SK-N-SH treated with all-trans-retinoic acid at 6 μM for 48 hours (cell line): Measurements from ENCODE around the gene ACADL.

Experiments
- ATAC-seq: fragments of 200-7000 bp; cut with Tn5 transposase; 3 replicates; pipeline ENCODE4 v1.9.1; 2020; ENCODE audit warnings: mild to moderate bottlenecking, moderate library complexity
- ARNTL ChIP-seq: fragments of 450-650 bp; formaldehyde crosslinking; IDR thresholded peaks from 2 replicates; pipeline ENCODE4 v1.5.0; 2020; ENCODE audit warnings: low read depth, mild to moderate bottlenecking, moderate library complexity, borderline replicate concordance
- BACH2 ChIP-seq: fragments of 250-450 bp; sonication (Bioruptor Pico); IDR thresholded peaks from 2 replicates; pipeline ENCODE4 v1.9.0; 2021; ENCODE audit warnings: mild to moderate bottlenecking, borderline replicate concordance
- CREB5 ChIP-seq: fragments of 250-450 bp; sonication (Bioruptor Pico); IDR thresholded peaks from 2 replicates; pipeline ENCODE4 v1.5.1; 2020; ENCODE audit warnings: low read depth, mild to moderate bottlenecking, moderate library complexity
- CSDC2 ChIP-seq: fragments of 250-450 bp; sonication (Bioruptor Pico); IDR thresholded peaks from 2 replicates; pipeline ENCODE4 v1.5.0; 2020; ENCODE audit warnings: mild to moderate bottlenecking, moderate library complexity
- ESRRG ChIP-seq: fragments of 250-450 bp; sonication (Bioruptor Pico); IDR thresholded peaks from 2 replicates; pipeline ENCODE4 v1.6.1; 2021; ENCODE audit warnings: mild to moderate bottlenecking
- GLIS3 ChIP-seq: fragments of 250-450 bp; sonication (Bioruptor Pico); IDR thresholded peaks from 2 replicates; pipeline ENCODE4 v1.5.0; 2020; ENCODE audit warnings: mild to moderate bottlenecking, moderate library complexity
- ISL1 ChIP-seq: fragments of 250-450 bp; sonication (Bioruptor Pico); IDR thresholded peaks from 2 replicates; pipeline ENCODE4 v2.1.2; 2022; ENCODE audit warnings: mild to moderate bottlenecking, moderate library complexity
- PATZ1 ChIP-seq: fragments of 250-450 bp; sonication (Bioruptor Pico); IDR thresholded peaks from 2 replicates; pipeline ENCODE4 v1.8.0; 2020; ENCODE audit warnings: mild to moderate bottlenecking, moderate library complexity, borderline replicate concordance
- PPARA ChIP-seq: fragments of 250-450 bp; sonication (Bioruptor Pico); IDR thresholded peaks from 2 replicates; pipeline ENCODE4 v1.5.0; 2020; ENCODE audit warnings: mild to moderate bottlenecking, borderline replicate concordance
- RARB ChIP-seq: fragments of 250-450 bp; sonication (Bioruptor Pico); IDR thresholded peaks from 2 replicates; pipeline ENCODE4 v1.8.0; 2021; ENCODE audit warnings: mild to moderate bottlenecking, moderate library complexity
- SNAI2 ChIP-seq: fragments of 250-450 bp; sonication (Bioruptor Pico); IDR thresholded peaks from 2 replicates; pipeline ENCODE4 v1.5.0; 2020; ENCODE audit warnings: mild to moderate bottlenecking, moderate library complexity
- TCF4 ChIP-seq: fragments of 250-450 bp; sonication (Bioruptor Pico); IDR thresholded peaks from 2 replicates; pipeline ENCODE4 v1.8.0; 2021; ENCODE audit warnings: mild to moderate bottlenecking, moderate library complexity, borderline replicate concordance
- TOX ChIP-seq: fragments of 250-450 bp; sonication (Bioruptor Pico); IDR thresholded peaks from 2 replicates; pipeline ENCODE4 v1.8.0; 2021; ENCODE audit warnings: mild to moderate bottlenecking, moderate library complexity, borderline replicate concordance
- ZC3H10 ChIP-seq: fragments of 250-450 bp; sonication (Bioruptor Pico); IDR thresholded peaks from 2 replicates; pipeline ENCODE4 v1.5.1; 2021; ENCODE audit warnings: mild to moderate bottlenecking, moderate library complexity
- ZFP3 ChIP-seq: fragments of 250-450 bp; sonication (Bioruptor Pico); IDR thresholded peaks from 2 replicates; pipeline ENCODE4 v1.5.0; 2020; ENCODE audit warnings: mild to moderate bottlenecking, moderate library complexity
- ZFP30 ChIP-seq: fragments of 450-650 bp; formaldehyde crosslinking; IDR thresholded peaks from 2 replicates; pipeline ENCODE4 v1.5.0; 2022; ENCODE audit warnings: mild to moderate bottlenecking, moderate library complexity
- ZNF565 ChIP-seq: fragments of 450-650 bp; formaldehyde crosslinking; conservative IDR thresholded peaks from 2 replicates; pipeline ENCODE4 v1.5.0; 2020; ENCODE audit warnings: low read depth, mild to moderate bottlenecking, moderate library complexity
- ZNF70 ChIP-seq: fragments of 450-650 bp; formaldehyde crosslinking; IDR thresholded peaks from 2 replicates; pipeline ENCODE4 v1.5.0; 2020; ENCODE audit warnings: mild to moderate bottlenecking, moderate library complexity
- ZNF8 ChIP-seq: fragments of 450-650 bp; formaldehyde crosslinking; IDR thresholded peaks from 2 replicates; pipeline ENCODE4 v1.5.0; 2020; ENCODE audit warnings: mild to moderate bottlenecking, moderate library complexity
- TF ChIP-seq, protein P1 (sequence below): fragments of 250-450 bp; sonication (Bioruptor Pico); IDR thresholded peaks from 2 replicates; pipeline ENCODE4 v1.5.0; 2020; ENCODE audit warnings: mild to moderate bottlenecking, moderate library complexity
- TF ChIP-seq, protein P2 (sequence below): fragments of 250-450 bp; sonication (Bioruptor Pico); IDR thresholded peaks from 2 replicates; pipeline ENCODE4 v1.5.1; 2021; ENCODE audit warnings: mild to moderate bottlenecking, moderate library complexity

Gene ACADL

DNA sequence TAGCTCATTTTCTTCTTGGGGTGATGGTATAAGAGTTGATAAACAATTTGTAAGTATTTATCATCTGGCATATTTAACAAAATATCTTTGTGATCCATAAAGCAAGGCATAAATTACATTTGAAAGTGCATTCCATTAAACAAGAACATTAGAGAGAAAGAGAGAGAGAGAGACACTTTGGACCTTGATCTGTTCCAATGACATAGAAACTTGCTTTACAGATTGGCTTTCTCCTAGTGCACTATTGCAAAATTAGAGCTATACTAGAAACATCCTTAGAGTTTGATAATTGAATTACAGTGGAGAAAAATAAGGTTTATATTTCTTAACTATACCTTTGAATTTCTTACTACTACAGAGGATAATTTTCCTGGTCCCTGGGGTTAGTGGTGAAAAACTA is 5.7 kb upstream of the ACADL start:
- TF ChIP-seq TOX (CRISPR knock-in tag): no peak
- TF ChIP-seq PATZ1 (CRISPR knock-in tag): no peak
- TF ChIP-seq ESRRG (CRISPR knock-in tag): no peak
- no peak for TF ChIP-seq RARB (CRISPR knock-in tag)
- TF ChIP-seq ZNF8 (CRISPR knock-in tag): no peak
- no peak for TF ChIP-seq ZNF70 (CRISPR knock-in tag)
- TF ChIP-seq ZFP3 (CRISPR knock-in tag): no peak
- TF ChIP-seq, protein P1, sequence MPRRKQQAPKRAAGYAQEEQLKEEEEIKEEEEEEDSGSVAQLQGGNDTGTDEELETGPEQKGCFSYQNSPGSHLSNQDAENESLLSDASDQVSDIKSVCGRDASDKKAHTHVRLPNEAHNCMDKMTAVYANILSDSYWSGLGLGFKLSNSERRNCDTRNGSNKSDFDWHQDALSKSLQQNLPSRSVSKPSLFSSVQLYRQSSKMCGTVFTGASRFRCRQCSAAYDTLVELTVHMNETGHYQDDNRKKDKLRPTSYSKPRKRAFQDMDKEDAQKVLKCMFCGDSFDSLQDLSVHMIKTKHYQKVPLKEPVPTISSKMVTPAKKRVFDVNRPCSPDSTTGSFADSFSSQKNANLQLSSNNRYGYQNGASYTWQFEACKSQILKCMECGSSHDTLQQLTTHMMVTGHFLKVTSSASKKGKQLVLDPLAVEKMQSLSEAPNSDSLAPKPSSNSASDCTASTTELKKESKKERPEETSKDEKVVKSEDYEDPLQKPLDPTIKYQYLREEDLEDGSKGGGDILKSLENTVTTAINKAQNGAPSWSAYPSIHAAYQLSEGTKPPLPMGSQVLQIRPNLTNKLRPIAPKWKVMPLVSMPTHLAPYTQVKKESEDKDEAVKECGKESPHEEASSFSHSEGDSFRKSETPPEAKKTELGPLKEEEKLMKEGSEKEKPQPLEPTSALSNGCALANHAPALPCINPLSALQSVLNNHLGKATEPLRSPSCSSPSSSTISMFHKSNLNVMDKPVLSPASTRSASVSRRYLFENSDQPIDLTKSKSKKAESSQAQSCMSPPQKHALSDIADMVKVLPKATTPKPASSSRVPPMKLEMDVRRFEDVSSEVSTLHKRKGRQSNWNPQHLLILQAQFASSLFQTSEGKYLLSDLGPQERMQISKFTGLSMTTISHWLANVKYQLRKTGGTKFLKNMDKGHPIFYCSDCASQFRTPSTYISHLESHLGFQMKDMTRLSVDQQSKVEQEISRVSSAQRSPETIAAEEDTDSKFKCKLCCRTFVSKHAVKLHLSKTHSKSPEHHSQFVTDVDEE: no peak
- TF ChIP-seq PPARA (CRISPR knock-in tag): no peak
- no peak for TF ChIP-seq CSDC2
- TF ChIP-seq, protein P2, sequence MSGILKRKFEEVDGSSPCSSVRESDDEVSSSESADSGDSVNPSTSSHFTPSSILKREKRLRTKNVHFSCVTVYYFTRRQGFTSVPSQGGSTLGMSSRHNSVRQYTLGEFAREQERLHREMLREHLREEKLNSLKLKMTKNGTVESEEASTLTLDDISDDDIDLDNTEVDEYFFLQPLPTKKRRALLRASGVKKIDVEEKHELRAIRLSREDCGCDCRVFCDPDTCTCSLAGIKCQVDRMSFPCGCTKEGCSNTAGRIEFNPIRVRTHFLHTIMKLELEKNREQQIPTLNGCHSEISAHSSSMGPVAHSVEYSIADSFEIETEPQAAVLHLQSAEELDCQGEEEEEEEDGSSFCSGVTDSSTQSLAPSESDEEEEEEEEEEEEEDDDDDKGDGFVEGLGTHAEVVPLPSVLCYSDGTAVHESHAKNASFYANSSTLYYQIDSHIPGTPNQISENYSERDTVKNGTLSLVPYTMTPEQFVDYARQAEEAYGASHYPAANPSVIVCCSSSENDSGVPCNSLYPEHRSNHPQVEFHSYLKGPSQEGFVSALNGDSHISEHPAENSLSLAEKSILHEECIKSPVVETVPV (CRISPR knock-in tag): no peak
- TF ChIP-seq ZNF565 (CRISPR knock-in tag): no peak
- TF ChIP-seq ARNTL (CRISPR knock-in tag): no peak
- TF ChIP-seq TCF4 (CRISPR knock-in tag): no peak
- no peak for TF ChIP-seq ZFP30 (CRISPR knock-in tag)
- no peak for TF ChIP-seq ISL1
- no peak for TF ChIP-seq GLIS3
- TF ChIP-seq SNAI2 (CRISPR knock-in tag): no peak
- TF ChIP-seq BACH2 (CRISPR knock-in tag): no peak
- ATAC-seq: no peak

DNA sequence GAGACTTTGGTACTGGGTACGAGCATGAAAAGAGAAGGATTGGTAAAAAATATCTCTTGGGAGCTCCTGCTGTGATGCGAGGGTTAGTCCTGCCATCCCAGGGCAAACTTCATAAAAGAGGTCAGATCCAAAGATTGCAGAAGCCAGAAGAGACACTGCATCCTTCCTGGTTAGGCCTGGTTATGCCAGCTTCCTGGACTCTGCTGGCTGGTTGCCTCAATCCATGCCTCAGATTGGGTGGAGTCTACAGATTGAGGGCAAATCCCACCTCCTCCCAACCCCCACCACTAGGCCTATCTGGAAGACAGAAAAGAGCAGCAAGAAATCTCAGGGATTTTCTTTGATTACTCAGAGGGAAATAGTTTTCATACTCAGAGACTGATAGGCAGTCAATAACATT is 5.3 kb upstream of the ACADL start:
- no peak for TF ChIP-seq SNAI2 (CRISPR knock-in tag)
- no peak for TF ChIP-seq ISL1
- TF ChIP-seq ZFP3 (CRISPR knock-in tag): no peak
- TF ChIP-seq GLIS3: no peak
- no peak for TF ChIP-seq BACH2 (CRISPR knock-in tag)
- no peak for TF ChIP-seq CREB5
- TF ChIP-seq ZNF70 (CRISPR knock-in tag): no peak
- TF ChIP-seq ARNTL (CRISPR knock-in tag): no peak
- TF ChIP-seq PATZ1 (CRISPR knock-in tag): no peak
- TF ChIP-seq RARB (CRISPR knock-in tag): no peak
- no peak for TF ChIP-seq ZNF565 (CRISPR knock-in tag)

DNA sequence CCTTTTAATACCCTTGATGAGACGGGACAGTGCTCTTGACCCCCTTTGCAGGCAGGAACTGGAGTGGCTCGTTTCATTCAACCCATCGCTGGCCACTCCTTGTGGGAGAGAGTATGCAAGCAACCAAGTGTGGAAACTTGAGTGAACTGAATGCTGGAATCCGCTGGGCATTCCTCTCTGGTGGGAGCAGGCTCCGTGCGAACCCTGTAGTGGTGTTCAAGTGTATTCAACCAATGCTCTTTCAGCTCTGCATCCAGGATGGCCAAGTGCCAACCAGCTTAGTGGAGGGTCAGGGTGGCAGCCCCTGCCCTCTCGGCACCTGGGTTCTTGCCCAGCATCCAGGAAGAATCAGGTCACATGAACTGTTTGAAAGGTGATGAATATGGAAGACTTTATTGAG is 3.3 kb upstream of the ACADL start:
- ATAC-seq: no peak

More for the DNA sequence above, 5.3 kb upstream of the ACADL start:
- ATAC-seq: no peak

More for the DNA sequence above, 3.3 kb upstream of the ACADL start:
- TF ChIP-seq ZFP3 (CRISPR knock-in tag): no peak
- no peak for TF ChIP-seq ZC3H10 (CRISPR knock-in tag)
- no peak for TF ChIP-seq ZFP30 (CRISPR knock-in tag)
- TF ChIP-seq GLIS3: no peak
- TF ChIP-seq SNAI2 (CRISPR knock-in tag): no peak
- TF ChIP-seq ESRRG (CRISPR knock-in tag): no peak
- TF ChIP-seq ZNF565 (CRISPR knock-in tag): no peak
- TF ChIP-seq ZNF70 (CRISPR knock-in tag): no peak
